ENCODE data around the gene COQ8A.
"Not testable (repeated sequence)": the region's sequence is repeated elsewhere in the genome, so short reads cannot be mapped to it uniquely, and the experiment has no call there.

Gene COQ8A

GRCh38 chr1:226985239-226985838 lies 45.2 kb downstream of the COQ8A start:
- DNase-seq (ENCODE audit: low read depth): no peak

GRCh38 chr1:226985839-226986463 lies 45.9 kb downstream of the COQ8A start:
- no peak for DNase-seq (ENCODE audit: low read depth)

- no peak for DNase-seq (ENCODE audit: low read depth)
Measured at GRCh38 chr1:226986496-226987178, 46.5 kb downstream of the COQ8A start.

GRCh38 chr1:226987179-226987536 lies 47.1 kb downstream of the COQ8A start:
- no peak for DNase-seq (ENCODE audit: low read depth)

DNA sequence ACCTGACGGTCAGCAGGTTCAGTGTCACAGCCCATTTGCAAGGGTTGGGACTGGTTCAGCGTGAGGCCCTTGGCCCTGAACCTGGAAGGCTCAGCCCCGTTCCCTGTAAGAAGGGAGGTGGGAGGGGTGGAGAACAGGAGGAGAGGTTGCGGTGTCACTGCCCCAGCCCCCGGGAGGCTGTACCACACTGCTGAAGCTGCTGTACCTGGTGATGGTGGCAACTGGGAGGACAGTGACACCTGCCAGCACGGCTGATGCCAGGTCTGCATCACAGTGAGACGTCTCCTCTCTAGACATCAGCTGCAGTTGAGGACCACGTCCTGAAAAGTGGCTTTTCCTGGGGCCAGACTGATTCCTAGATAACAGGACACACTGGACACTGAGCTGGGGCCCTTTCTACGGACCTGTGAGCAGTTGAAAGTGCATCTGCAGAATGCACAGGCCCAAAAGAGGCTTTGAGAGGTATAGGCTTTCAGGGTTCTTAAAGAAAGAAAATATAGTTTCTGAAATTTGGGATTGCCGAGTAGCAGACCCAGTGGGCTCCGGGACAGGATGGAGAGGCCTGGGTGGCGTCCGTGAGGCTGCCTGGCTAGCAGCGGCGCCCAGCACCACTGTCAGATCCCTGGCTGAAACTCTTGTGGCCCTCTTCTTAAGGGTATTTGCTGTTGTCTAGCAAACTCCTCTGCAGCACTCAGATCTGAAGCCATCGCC lies 47.7 kb downstream of the COQ8A start:
- DNase-seq (ENCODE audit: low read depth): no peak

DNA sequence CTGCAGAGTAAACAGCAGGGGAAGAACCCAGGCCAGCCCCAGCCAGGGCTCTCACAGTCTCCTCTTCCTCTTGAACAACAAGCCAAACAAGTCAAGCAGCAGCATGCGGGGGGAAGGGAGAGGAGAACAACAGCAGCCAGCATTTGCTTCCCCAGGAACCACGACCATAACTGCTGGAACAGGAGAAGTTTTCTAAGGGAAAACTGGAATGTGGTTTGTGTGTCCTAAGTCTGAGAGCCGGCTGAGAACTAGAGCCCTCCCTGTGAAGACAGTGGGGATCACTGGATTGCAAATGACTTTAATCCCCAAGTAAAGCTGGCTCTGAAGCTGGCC lies 48.2 kb downstream of the COQ8A start:
- no peak for DNase-seq (ENCODE audit: low read depth)

DNA sequence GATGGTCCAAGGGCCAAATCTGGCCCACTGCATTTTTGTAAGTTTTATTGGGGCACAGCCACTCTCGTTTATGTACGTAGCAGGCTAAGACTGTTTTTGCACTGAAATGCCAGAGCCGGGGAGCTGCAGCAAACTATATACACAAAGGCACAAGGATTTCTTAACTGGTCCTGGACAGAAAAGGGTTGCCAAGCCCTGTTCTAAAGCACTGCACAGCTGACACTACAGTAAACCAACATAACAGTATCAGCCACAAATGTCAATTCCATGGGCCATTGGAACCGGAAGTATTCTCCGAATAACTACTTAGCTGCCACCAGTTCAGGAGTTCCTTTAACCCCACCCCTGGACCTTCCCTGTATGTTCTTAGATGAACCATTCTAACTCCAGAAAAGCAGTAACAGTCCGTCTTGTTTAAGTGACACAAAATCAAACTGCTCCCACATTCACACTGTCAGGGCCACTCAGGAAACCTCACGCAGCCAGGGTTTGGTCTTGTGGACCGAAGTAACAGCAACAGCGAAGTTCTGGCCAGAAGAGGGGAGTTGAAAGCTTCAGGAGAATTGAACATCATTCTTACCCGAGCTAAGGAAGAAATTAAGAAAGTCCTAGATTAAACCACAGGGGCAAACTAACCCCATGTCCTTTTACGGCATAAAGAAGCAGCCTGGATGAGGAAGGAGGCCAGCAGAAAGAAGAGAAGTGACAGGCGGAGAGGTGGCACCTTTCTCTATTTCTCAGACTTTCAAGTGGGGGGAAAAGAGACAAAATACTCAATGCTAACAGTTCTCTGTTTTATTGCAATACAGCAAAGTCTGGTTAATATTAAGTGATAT lies 49.2 kb downstream of the COQ8A start:
- DNase-seq (ENCODE audit: low read depth): no peak

DNA sequence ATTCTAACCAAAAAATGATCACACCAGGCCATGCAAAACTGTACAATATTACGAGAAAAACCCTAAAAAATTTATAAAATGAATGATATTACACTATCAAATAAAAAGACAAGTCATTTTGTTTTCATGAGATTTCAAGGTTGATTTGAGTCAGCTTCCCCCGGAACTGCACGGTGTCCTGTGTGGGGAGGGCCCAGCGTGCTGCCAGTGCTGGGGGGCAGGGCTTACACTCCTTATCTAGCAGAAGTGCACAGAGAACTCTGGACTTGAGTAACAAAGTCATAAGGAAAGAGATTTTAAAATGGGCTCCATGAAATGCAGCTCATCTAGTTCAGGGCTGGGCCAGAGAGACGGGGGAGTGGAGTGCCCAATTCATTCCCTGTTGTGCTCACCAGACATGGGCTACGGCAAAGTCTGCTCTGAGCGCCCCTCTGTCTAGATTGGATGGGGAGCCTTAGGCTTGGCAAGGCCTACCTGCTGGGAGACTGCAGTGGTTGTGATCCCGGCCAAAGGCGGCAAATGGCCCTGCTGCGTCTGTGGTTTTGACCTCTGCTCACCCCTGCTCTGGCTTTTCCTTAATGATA lies 50.1 kb downstream of the COQ8A start:
- peak; percentile 24 for DNase-seq (ENCODE audit: low read depth)

DNA sequence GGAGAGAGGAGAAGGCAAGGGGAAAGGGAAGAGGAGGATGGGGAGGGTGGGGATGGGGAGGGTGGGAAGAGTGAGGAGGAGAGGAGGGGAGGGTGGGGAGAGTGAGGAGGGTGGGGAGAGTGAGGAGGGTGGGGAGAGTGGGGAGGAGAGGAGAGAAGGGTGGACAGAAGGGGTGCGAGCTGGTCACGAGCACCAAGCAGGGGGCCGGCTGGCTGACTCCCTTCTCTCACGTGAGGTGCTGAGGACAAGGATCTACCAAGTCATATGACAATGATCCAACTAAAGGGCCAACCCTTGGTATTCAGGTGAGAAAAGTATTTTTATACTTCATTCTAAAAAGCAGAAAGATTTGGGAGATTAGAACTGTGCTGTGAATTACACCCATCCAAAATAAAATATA lies 51.8 kb downstream of the COQ8A start:
- no peak for DNase-seq (ENCODE audit: low read depth)

DNA sequence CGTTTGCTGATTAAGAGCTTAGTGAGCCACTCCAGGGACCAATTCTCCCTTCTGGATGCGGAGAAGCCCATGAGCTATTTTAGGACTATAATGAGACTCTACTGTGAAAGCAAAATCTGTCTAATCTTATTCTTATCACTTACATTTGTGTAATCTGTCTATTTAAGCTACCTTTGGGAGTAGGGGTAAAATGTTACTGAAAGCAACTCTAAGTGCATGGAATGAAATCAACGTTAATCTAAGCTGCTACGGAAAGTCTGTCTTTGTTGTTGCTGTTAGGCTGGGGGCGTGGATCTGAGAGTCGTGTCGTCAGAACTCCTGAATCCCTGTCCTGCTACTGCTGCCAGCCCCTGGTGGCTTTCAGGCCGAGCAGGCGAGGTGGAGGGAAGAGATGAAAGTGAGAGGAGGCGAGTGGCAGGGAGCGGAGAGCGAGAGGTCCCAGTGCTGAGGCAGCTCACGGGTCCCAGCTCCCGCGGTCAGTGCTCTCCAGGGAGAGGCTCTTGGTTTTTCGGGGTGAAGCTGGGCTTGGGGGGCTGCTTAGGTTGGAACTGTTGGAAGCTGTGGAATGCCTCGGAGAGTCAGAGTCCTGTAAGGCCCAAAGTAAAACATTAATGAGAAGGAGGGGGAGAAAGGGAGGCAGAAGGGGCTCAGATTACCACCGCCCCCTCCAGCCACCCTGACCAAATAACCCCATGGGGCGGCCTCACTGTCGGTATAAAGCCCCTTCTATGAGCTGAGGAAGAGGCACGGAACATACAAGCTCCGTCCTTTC lies 53.9 kb downstream of the COQ8A start:
- no peak for DNase-seq (ENCODE audit: low read depth)

DNA sequence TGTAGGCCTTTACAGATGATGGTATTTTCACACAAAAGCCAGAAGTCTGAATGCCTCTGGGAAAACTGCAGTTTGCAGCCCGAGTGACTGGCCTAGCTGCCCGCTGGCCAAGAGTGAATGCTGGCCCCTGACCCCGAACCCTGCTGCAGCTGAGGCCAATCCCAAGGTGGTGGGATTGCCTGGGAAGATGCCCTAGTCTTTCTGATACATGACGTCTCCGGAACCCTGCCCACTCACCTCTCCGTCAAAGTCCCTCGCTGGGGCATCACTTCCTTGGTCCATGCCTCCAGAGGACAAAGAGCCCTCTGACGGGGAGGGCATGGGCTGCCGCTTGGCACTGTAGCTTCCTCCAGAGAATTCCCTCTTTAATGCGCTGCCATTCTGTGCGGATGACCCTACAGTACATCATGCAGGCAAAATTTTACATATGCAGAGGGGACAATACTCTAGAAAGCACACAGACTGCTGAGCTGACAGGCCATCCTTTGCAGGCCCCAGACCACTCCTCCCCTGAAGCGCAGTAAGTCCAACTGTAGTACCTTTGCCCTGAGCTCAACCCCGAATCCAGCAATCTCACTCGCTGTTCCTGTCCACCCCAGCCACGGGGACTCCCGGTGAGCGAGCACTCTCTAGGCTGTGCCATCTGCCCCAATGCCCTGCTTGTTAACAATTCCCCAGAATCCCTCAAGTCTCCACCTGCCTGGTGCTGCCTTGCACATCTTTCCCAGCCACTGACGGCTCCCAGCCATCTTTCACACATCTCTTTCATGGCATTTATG lies 54.7 kb downstream of the COQ8A start:
- DNase-seq (ENCODE audit: low read depth): no peak

DNA sequence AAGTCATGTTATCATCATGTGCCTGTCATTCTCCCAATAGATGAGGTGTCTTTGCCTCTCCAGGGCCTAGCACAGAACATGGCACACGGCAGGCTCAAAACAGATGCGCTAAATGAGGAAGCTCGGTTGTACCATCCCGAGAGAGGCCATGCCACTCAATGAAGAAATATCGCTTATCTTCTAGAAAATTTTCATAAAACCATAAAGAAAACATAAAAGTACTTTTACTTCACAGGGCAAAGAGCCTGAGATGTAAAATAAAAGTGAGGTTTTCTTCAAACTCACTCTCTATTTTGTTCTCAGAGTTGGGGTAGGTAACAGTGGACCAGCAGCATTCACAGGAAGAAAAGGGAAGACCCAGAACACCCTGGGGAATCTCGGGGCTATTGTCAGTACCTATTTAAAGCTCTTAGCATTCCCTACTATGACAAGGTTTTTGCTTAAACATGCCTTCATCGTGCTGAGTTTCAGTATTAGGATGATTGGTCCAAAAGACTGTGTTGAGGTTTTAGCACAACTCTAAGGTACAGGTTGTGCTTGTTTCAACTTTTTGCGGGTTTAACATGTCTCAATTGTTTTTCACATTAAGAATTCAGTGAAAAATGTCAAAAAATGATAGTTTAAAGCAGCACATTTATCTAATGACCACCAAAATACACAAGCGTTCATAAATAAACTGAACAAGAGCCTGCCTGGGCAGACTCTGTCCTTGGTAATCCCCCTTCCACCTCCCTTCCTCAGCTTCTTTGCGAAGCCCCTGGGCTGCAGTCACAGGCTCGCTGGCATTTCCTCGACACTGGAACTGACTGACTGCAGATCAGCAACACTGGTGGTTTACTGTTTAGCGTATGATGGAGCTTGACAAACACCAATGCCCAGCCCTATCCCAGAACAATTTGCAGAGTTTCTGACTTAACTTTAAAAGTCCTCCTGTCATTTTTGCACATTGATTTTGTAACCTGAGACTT lies 55.6 kb downstream of the COQ8A start:
- DNase-seq (ENCODE audit: low read depth): no peak

DNA sequence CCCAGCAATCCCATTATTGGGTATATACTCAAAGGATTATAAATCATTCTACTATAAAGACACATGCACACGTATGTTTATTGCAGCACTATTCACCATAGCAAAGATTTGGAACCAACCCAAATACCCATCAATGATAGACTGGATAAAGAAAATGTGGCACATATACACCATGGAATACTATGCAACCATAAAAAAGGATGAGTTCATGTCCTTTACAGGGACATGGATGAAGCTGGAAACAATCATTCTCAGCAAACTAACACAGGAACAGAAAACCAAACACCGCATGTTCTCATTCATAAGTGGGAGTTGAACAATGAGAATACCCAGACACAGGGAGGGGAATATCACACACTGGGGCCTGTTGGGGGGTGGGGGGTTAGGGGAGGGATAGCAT lies 59.5 kb downstream of the COQ8A start:
- not testable (repeated sequence) for DNase-seq (ENCODE audit: low read depth)

- no peak for DNase-seq (ENCODE audit: low read depth)
Measured at GRCh38 chr1:227002531-227003049, 62.5 kb downstream of the COQ8A start.

GRCh38 chr1:227003165-227003564 lies 63.1 kb downstream of the COQ8A start:
- no peak for DNase-seq (ENCODE audit: low read depth)

DNA sequence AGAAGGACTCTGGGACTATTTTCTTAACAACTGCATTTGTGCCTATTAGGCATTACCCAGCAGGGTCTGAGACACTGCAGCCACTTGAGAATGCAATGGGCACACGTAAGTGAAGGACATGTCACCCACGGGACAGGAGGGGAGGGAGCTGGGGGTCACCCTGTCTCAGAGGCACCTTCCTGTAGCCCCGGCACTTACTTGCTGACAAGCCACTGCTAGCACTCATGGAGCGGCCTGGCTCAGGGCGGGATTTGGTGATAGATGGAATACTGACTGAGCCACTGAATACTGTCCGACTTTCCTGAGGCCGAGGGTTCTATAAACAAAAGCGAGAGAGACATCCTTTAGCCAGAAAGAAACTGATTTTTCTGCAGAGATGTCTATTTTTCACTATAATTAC lies 64.7 kb downstream of the COQ8A start:
- no peak for DNase-seq (ENCODE audit: low read depth)

GRCh38 chr1:227006226-227006796 lies 66.2 kb downstream of the COQ8A start:
- no peak for DNase-seq (ENCODE audit: low read depth)

- DNase-seq (ENCODE audit: low read depth): no peak
Measured at GRCh38 chr1:227009937-227010336, 69.8 kb downstream of the COQ8A start.

DNA sequence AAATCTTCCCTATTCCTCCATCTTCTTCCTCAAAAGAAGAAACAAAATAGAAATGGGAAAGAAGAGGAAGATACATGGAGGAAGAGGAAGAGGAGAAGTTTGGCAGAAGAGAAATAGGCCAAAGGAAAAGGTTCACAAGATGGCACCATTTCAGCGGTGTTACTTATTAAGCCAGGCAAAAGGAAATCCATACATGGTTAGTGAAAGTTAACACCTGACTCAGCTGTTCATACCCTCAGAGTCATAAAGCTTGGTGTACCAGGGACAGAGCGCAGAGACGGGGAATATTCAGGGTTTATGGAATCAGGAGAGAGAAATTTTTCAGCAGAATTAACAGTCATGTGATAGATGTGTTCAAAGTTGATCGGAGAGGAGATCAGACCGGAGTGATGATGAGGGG lies 70.6 kb downstream of the COQ8A start:
- no peak for DNase-seq (ENCODE audit: low read depth)

Measured in stimulated activated CD8-positive, alpha-beta memory T cell treated with anti-CD3 and anti-CD28 coated beads, Interleukin-7, amount 100 ng/mL, for 24 hours (primary cell).